ENCODE measurements around the gene KRT78.

DNA sequence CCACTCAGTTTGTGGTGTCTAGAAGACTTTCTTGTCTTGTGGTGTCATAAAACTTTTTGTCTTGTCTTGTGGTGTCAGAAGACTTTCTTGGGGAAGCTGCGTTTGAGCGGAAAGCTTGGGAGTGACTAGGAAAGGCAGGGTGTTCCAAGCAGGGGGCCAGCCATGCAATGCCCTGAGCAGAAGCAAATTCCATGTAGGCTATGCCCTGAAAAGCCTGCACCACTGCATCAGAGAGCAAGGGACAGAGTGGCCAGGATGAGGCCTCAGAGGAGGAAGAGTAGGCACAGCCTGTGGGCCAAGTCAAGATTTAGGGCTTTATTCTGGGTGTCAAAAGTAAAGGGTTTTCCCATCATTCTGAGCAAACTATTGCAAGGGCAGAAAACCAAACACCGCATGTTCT, 41.6 kb upstream of the KRT78 start:
- TF ChIP-seq, protein P1, sequence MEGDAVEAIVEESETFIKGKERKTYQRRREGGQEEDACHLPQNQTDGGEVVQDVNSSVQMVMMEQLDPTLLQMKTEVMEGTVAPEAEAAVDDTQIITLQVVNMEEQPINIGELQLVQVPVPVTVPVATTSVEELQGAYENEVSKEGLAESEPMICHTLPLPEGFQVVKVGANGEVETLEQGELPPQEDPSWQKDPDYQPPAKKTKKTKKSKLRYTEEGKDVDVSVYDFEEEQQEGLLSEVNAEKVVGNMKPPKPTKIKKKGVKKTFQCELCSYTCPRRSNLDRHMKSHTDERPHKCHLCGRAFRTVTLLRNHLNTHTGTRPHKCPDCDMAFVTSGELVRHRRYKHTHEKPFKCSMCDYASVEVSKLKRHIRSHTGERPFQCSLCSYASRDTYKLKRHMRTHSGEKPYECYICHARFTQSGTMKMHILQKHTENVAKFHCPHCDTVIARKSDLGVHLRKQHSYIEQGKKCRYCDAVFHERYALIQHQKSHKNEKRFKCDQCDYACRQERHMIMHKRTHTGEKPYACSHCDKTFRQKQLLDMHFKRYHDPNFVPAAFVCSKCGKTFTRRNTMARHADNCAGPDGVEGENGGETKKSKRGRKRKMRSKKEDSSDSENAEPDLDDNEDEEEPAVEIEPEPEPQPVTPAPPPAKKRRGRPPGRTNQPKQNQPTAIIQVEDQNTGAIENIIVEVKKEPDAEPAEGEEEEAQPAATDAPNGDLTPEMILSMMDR (IDR thresholded peaks at IDR 0.05; ENCODE audit: low read depth, low read length, missing input control): no peak
- TF ChIP-seq, protein P2, sequence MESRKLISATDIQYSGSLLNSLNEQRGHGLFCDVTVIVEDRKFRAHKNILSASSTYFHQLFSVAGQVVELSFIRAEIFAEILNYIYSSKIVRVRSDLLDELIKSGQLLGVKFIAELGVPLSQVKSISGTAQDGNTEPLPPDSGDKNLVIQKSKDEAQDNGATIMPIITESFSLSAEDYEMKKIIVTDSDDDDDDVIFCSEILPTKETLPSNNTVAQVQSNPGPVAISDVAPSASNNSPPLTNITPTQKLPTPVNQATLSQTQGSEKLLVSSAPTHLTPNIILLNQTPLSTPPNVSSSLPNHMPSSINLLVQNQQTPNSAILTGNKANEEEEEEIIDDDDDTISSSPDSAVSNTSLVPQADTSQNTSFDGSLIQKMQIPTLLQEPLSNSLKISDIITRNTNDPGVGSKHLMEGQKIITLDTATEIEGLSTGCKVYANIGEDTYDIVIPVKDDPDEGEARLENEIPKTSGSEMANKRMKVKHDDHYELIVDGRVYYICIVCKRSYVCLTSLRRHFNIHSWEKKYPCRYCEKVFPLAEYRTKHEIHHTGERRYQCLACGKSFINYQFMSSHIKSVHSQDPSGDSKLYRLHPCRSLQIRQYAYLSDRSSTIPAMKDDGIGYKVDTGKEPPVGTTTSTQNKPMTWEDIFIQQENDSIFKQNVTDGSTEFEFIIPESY (IDR thresholded peaks at IDR 0.05): no peak
- TF ChIP-seq TAF1 (conservative IDR thresholded peaks at IDR 0.05) (no peak), JUND (IDR thresholded peaks at IDR 0.05) (no peak), HNF4A (conservative IDR thresholded peaks at IDR 0.05) (no peak), RAD21 (IDR thresholded peaks at IDR 0.05) (no peak), GABPA (IDR thresholded peaks at IDR 0.05 in 1 of 2, conservative IDR thresholded peaks at IDR 0.05 in 1 of 2) (no peak), MAX (IDR thresholded peaks at IDR 0.05) (no peak), YY1 (IDR thresholded peaks at IDR 0.05) (no peak), ATF3 (IDR thresholded peaks at IDR 0.05) (no peak)
- TF ChIP-seq, protein P3, sequence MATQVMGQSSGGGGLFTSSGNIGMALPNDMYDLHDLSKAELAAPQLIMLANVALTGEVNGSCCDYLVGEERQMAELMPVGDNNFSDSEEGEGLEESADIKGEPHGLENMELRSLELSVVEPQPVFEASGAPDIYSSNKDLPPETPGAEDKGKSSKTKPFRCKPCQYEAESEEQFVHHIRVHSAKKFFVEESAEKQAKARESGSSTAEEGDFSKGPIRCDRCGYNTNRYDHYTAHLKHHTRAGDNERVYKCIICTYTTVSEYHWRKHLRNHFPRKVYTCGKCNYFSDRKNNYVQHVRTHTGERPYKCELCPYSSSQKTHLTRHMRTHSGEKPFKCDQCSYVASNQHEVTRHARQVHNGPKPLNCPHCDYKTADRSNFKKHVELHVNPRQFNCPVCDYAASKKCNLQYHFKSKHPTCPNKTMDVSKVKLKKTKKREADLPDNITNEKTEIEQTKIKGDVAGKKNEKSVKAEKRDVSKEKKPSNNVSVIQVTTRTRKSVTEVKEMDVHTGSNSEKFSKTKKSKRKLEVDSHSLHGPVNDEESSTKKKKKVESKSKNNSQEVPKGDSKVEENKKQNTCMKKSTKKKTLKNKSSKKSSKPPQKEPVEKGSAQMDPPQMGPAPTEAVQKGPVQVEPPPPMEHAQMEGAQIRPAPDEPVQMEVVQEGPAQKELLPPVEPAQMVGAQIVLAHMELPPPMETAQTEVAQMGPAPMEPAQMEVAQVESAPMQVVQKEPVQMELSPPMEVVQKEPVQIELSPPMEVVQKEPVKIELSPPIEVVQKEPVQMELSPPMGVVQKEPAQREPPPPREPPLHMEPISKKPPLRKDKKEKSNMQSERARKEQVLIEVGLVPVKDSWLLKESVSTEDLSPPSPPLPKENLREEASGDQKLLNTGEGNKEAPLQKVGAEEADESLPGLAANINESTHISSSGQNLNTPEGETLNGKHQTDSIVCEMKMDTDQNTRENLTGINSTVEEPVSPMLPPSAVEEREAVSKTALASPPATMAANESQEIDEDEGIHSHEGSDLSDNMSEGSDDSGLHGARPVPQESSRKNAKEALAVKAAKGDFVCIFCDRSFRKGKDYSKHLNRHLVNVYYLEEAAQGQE (IDR thresholded peaks at IDR 0.05): no peak
